Eye (tissue), 1 donor: ENCODE data around the gene SORCS2.
A peak's percentile ranks its signal among the peaks of the same experiment; 100 is the strongest.

Source experiments
- DNase-seq: peaks from one replicate; pipeline ENCODE4 v3.0.0-alpha.2; 2015

SORCS2 gene

DNA sequence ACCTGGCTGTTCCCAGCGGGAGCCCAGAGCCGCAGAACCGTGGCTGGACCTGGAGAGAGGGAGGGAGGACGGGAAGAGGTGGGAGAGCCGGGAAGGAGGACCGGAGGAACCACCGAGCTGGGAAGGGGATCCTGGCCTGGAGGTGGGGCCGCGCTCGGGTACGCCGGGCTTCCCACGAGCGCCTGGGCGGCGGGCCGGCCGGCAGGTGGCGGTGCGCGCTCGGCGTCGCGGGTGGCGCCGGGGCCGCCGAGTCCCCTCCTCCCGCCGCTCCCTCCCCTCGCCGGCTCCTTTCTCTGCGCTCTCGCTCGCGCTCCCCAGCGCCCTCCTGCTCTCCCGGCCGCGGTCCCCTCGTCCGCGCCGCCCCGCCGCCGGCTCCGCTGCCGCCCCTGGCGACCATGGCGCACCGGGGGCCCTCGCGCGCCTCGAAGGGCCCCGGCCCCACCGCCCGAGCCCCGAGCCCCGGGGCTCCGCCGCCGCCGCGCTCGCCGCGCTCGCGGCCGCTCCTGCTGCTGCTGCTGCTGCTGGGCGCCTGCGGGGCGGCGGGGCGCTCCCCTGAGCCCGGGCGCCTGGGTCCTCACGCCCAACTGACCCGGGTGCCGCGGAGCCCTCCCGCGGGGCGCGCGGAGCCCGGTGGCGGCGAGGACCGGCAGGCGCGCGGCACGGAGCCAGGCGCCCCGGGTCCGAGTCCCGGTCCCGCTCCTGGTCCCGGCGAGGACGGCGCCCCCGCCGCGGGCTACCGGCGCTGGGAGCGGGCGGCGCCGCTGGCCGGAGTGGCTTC, at the start of gene SORCS2:
Gene SORCS2 (plus strand): TSS at position 287 of the 778 bp plus-strand sequence.
- DNase-seq: peak; percentile 90

- DNase-seq: no peak
Observed at GRCh38 chr4:7144374-7145290, 47.7 kb upstream of the SORCS2 start.

- DNase-seq: no peak
Observed at GRCh38 chr4:7145291-7145934, 46.9 kb upstream of the SORCS2 start.

- no peak for DNase-seq
Observed at GRCh38 chr4:7146059-7146785, 46.1 kb upstream of the SORCS2 start.

- DNase-seq: no peak
Observed at GRCh38 chr4:7146786-7147115, 45.6 kb upstream of the SORCS2 start.

DNA sequence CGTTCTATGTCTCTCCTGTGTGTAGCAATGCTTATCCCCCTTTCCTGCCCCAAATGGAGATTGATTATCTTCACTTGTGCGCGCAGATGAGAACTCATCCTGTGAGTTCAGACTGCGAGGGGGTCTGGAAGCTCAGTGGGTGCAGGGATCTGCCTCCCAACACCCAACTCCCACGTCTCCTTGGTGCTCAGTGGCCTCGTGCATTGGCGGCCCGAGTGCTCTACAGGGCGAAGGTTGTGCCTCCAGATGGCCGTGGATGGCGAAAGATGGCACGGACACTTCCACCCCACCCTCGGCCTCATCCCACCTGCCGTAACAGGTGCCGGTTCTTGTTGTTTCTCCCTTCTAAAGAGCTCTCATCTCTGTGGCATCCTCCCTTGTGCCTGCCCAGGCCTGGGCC, 45.1 kb upstream of the SORCS2 start:
- no peak for DNase-seq

- no peak for DNase-seq
Observed at GRCh38 chr4:7147661-7148310, 44.6 kb upstream of the SORCS2 start.

DNA sequence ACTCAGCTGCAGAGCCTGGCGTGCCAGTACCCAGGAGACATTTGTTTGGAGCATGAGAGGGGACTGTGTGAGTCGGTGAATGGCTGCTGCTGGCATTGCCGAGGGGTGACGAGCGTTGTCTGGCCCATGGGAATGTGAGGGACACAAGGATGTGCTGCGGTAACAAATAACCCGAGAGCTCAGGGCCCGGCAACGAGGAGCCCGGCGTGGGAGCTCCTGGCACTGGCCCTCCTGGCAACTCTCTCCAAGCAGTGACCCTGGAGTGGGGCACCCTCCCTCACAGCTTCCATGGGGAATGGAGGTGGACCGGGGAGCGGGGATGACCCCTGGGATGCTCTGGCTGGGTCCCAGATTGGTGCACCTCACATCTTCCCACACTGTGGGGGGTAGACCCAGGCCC, 44.0 kb upstream of the SORCS2 start:
- no peak for DNase-seq

DNA sequence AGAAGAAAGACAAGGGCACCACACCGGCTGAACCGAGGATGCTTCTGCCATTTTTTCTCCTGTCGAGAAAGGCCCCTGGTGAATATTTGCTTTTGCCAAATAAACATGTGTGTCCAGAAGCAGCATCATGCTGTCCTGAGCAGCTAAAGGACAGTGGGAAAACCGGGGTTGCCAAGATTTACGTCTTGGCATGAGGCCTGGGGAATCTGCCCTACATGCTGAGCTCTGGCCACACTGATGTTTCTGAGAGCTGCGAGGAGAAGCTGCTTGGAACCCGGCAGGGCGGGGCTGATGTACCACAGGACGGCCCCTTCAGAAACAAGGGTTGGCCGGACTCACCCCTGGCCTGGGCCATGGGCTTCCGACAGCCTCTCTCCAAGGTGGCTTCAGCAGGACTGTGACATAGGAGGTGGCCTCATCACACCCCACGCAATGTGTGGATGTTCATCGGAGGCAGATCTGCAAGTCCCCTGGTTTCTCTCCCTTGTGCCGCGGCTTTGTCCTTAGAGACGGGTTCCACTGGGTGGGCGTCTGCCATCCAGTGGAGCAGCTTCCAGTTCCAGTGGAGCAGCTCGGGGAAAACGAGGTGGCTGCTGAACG, 42.2 kb upstream of the SORCS2 start:
- DNase-seq: no peak

GRCh38 chr4:7151668-7152227, 40.6 kb upstream of the SORCS2 start:
- DNase-seq: no peak

DNA sequence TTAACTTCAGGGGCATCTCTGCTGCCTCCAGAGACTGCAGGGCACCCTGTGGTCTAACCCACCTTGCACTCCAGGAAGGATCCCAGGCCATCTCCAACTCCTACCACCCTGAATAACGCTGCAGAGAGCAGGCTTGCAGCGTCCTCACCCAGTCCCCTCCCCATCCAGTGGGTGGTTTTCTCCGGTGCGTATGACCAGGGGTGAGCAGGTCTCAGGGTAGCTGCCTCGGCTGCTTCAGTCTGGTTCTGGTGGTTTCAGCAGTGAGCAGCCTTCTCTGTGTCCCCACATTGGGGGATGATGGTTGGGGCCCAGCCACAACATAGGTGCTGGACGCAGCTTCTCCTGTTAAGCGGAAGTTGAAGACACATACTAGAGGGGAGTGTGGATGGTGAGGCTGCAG, 38.6 kb upstream of the SORCS2 start:
- DNase-seq: no peak

GRCh38 chr4:7154351-7154981, 37.9 kb upstream of the SORCS2 start:
- DNase-seq: no peak

DNA sequence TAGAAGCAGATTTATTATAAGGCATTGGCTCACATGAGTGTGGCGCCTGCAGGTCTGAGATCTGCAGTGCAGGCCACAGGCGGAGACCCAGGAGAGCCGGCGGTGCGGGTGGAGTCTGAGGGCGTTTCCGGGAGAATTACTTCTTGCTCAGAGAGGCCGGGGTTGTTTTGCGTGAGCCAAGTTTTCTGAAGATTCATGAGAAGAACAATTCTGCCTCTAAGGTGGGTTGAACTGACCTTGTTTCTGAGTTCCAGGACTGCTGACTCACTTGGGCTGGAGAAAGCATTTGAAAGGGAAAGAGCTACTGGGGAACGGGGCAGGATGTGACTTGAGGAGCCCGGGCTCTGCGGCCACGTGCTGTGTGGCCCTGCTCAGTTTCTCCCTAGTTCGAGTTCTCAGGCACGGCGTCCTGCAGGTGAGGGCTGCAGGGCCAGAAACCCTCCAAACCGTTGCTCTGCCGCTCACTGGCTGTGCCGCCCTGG, 36.7 kb upstream of the SORCS2 start:
- no peak for DNase-seq

DNA sequence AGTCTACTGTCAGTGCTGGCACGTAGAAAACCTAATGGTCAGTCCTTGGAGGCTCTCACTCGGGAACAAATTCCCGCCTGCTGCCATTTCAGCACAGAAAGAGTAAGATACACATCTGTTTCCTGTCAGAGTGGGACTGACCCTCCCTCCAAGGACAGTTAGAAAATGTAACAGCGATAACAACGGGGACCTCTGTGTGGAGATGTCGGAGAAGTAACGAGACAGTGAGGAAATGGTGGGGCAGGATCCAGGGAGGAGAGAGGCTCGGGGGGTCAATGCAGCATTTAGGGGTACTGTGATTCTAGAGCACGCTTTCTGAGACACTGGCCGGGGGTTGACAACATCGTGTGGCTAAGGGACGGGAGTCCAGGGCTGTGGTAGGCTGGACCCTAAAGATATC, 36.0 kb upstream of the SORCS2 start:
- no peak for DNase-seq

DNA sequence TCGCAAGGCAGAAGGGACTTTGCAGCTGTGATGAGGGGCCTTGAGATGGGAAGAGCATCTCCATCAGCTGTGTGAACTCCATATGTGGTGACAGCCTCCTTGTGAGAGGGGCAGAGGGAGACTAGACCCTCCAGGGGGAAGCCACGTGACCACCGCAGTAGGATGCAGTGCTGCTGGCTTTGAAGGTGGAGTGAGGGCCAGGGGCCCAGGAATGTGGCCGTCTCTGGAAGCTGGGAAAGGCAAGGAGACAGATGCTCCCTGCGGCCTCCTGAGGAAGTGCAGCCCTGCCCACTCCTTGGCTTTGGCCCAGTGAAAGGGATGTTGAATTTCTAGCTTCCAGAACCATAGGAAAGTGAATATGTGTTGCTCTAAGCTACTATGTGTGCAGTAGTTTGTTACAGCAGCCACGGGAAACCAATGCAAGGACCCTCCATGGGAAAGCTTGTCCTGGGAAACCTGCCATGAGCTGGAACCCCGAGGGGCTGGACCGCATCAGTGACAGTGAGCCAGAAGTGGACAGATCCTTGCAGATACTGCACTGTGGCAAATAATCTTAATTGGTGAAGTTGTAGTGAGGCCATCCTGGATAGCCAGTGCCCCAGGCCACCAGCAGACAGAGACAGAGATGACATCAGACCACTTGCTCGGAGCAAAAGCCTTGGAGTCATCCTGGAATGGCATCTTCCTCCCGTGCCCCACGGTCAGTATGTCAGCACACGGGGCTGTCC, 35.4 kb upstream of the SORCS2 start:
- peak; percentile 86 for DNase-seq

GRCh38 chr4:7157666-7158065, 34.7 kb upstream of the SORCS2 start:
- DNase-seq: no peak

- no peak for DNase-seq
Observed at GRCh38 chr4:7158081-7158750, 34.1 kb upstream of the SORCS2 start.

- no peak for DNase-seq
Observed at GRCh38 chr4:7158991-7159390, 33.3 kb upstream of the SORCS2 start.

DNA sequence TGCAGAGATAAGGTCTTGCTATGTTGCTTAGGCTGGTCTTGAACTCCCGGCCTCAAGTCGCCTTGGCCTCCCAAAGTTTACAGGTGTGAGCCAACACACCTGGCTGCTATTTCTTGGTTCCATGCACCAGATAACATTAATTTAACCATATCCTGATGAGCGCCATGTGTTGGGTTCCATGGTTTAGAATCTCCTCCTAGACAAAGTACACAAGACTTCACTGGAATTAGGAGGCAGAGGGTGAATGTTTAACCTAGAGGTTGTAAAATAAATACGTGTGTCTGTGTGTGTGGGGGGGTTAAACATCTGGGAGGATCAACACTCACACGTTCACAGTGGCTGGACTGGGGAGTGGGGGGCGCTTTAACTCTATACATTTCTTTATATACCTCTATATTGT, 32.4 kb upstream of the SORCS2 start:
- DNase-seq: no peak

DNA sequence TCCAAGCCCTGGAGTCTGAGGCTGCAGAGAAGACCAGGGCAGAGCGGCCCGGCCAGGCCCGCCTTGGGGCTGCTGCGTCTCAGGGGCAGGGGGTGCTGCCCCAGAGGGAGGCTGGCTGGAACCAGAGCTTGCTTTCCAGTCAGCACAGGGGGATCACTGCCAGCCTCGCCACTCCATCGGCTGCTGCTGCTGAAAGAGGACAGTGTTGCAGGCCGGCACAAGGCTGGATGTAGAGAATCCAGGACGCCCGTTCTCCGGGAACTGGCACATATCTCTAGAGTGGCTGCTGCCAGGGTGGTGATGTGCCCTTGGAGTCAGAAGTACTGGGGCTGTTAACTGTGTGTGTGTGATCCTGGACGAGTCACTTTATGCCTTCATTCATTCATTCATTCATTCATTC, 31.9 kb upstream of the SORCS2 start:
- no peak for DNase-seq
